GM23338 (cell line): ENCODE data around the gene MRTFA.

ENCODE experiments used
- CTCF ChIP-seq, 2 experiments: fragments of 200-600 bp in 1 of 2; sonication (generic) in 1 of 2; conservative IDR thresholded peaks; 2 replicates each; pipeline versions ENCODE4 v1.5.1 to v1.6.1; 2016 to 2017; ENCODE audit warnings: antibody characterized with exemption in 2 of 2, low read depth in 2 of 2, mild to moderate bottlenecking in 2 of 2, moderate library complexity in 1 of 2
- POLR2AphosphoS5 ChIP-seq: IDR thresholded peaks from 2 replicates; pipeline ENCODE4 v1.6.1; 2016; ENCODE audit warnings: antibody characterized with exemption, low read depth

- no peak for TF ChIP-seq CTCF (conservative IDR thresholded peaks at IDR 0.05; ENCODE audit: low read depth in 2 of 2)
- no peak for TF ChIP-seq POLR2AphosphoS5
Observed at GRCh38 chr22:40473703-40474102, 162.8 kb downstream of the MRTFA start.
